GM21786 (cell line): Measurements from ENCODE around the gene SCRN2.
A peak's percentile ranks its signal among the peaks of the same experiment; 100 is the strongest.

Experiments used
- ATAC-seq: cut with Tn5 transposase; IDR thresholded peaks from one replicate; pipeline ENCODE4 v1.9.1; 2021; ENCODE audit not compliant: unreplicated experiment

SCRN2 gene

GRCh38 chr17:47807421-47807820 is 33.7 kb downstream of the SCRN2 start:
- no peak for ATAC-seq

DNA sequence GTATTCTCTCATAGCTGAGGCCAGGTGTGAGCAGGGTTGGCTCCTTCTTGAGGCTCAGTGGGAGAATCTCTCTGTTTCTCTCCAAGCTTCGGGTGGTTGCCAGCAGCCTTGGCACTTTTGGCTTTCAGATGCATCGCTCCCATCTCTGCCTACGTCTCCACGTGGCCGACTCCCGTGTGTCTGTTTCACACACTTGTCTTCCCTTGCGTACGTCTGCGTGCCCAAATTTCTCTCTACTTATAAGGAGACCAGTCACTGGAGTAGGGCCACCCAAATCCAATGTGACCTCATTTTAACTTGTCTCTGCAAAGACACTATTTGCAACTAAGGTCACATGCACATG is 34.2 kb downstream of the SCRN2 start:
- ATAC-seq: no peak

GRCh38 chr17:47806026-47806912 is 34.8 kb downstream of the SCRN2 start:
- no peak for ATAC-seq

- ATAC-seq: no peak
These were observed 36.6 kb downstream of the SCRN2 start for GRCh38 chr17:47804461-47804860.

DNA sequence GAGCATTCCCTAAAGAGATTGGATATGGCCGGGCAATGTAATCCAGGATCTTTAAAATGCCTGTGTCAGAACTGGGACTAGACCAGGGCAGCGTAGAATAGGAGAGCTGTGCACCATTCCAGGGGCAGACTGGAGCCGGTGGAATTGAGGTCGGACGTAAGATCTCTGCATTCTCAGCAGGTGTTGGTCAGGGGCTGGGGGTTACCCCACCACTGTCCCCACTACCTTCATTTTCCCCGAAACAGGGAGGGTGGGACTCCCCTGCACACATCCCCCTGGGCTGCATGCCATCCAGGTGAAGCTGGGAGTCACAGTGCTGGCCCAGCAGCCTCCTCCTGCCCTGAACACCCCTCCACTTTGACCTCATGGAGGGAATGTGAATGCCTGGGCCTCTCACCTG is 37.3 kb downstream of the SCRN2 start:
- ATAC-seq: no peak

GRCh38 chr17:47803201-47803600 is 37.9 kb downstream of the SCRN2 start:
- no peak for ATAC-seq

- peak; percentile 55 for ATAC-seq
These were observed 38.6 kb downstream of the SCRN2 start for GRCh38 chr17:47802341-47803022.

DNA sequence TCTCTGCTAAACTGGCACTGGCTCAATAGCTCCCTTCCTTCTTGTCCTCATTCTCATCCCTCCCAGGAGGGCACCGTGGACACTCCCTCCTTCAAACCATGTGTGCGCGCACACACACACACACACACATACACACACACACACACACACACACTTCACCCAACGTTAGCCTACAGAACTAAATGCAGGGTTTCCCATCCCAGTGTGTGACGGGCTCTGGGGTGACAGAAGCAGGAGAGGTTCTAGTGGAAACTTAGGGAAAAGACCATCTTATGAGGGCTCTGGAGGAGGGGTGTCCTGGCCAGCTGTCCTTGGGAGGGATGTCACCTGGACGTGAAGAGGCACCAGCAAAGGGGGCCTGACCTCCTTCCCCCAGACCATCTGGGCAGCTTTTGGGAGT is 39.2 kb downstream of the SCRN2 start:
- ATAC-seq: no peak

DNA sequence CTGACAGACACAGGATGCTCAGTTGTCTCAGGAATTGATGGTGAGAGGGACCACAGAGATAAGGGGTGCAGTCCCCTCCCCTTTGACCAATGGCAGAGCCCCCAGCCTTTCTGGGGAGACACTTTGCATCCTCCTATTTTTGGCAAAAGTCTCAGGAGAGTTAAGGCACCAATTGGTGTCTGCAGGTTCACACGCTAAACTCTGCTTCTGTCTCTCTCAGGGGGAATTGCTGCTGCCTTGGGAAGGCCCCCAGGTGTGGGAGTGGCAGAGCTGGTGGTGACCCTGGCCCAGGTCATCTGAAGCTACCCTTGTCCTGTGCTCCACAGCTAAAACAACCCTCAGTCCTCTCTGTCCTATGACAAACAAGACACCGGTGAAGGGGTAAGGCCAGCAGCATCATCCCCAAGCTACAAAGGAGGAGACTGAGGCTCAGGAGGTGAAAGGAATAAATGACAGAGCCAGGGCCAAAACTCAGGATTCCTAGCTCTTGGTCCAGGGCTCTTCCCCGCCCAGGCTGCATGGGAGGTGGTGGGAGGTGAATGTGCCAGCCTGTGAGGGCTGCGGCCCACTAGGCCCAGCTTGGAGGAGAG is 39.8 kb downstream of the SCRN2 start:
- no peak for ATAC-seq

- no peak for ATAC-seq
These were observed 40.4 kb downstream of the SCRN2 start for GRCh38 chr17:47800686-47801085.

- no peak for ATAC-seq
These were observed 43.3 kb downstream of the SCRN2 start for GRCh38 chr17:47797797-47798196.

DNA sequence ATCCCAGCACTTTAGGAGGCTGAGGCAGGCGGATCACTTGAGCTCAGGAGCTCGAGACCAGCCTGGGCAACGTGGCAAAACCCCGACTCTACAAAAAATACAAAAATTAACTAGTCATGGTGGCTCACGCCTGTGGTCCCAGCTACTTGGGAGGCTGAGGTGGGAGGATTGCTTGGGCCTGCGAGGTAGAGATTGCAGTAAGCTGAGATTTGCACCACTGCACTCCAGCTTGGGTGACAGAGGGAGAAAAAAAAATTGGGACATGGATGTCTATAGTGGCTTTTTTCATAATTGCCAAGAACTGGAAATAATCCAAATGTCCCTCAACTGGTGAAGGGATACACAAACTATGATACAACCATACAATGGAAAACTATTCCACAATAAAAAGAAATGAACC is 48.1 kb downstream of the SCRN2 start:
- ATAC-seq: no peak

DNA sequence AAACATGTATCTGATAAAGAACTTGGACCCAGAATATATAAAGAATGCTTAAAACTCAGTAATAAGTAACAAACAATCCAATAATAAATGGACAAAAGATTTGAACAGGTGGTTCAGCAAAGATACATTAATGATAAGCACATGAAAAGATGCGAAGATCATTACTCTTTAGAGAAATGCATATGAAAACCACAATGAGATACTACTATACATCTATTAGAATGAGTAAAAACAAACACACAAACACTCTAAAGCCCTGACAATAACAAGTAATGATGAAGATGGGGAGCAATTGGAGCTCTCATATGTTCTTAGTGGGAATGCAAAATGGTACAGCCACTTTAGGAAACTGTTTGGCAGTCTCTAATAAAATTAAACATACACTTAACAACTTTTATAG is 48.6 kb downstream of the SCRN2 start:
- no peak for ATAC-seq

DNA sequence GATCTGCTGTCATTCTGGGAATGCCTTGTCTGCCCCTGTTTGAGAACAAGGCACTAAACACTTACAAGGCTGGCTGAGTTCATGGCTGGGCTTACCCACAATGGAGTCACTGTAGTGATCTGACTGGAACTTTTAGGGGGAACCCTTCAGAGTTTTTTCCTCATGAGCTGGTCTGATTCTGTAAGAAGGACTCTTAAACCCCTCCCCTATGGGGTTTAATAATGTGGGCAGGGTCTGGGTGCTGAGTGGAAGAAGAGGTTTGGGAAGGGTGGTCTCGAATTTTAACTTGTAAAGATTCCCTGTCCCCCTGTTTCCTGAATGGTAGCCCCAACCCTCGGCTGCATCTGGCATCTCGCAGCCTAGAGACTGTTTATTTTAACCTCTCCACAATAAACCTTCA is 50.0 kb downstream of the SCRN2 start:
- ATAC-seq: no peak

GRCh38 chr17:47789611-47790561 is 51.2 kb downstream of the SCRN2 start:
- no peak for ATAC-seq
